H1 (cell line): Measurements from ENCODE around the gene LGALSL. TPM values are rescaled to one million over a fixed set of nuclear protein-coding genes. Genes with fewer than 3 reads are reported as not detected.

Experiments
- CTCF ChIA-PET: fragments of 300-600 bp; sonication (Branson Sonifier 250); formaldehyde crosslinking; loops from one replicate; lab custom pipeline; 2021; ENCODE audit not compliant: partially characterized antibody; lab: Charles Lee
- POLR2A ChIA-PET: fragments of 300-600 bp; sonication (Branson Sonifier 250); formaldehyde crosslinking; loops from one replicate; lab custom pipeline; 2021; ENCODE audit warnings: inconsistent platforms; ENCODE audit not compliant: partially characterized antibody; lab: Charles Lee
- DNase-seq, 2 experiments: peaks; one replicate each; pipeline versions ENCODE4 v3.0.0 to v3.0.0-alpha.2; 2010 to 2022; ENCODE audit warnings: low spot score in 2 of 2, low read depth in 1 of 2, mixed read lengths in 1 of 2
- FAIRE-seq: peaks from 2 replicates; lab custom pipeline; 2011; peaks lifted over from hg19 to GRCh38; lab: Jason Lieb, UNC
- H2AFZ ChIP-seq: 2 replicates; pipeline ENCODE4 v1.8.1; 2012; ENCODE audit warnings: low read length, inconsistent platforms
- H2AK5ac ChIP-seq: 2 replicates; pipeline ENCODE4 v1.6.1; 2013; ENCODE audit warnings: low read depth, low read length
- H2BK120ac ChIP-seq: replicated peaks from 2 replicates; pipeline ENCODE3; 2013; ENCODE audit warnings: low read depth, low read length, inconsistent platforms
- H2BK12ac ChIP-seq: 2 replicates; pipeline ENCODE4 v1.6.1; 2013; ENCODE audit warnings: low read depth, low read length
- H2BK15ac ChIP-seq: 2 replicates; pipeline ENCODE4 v1.6.1; 2013; ENCODE audit warnings: low read length
- H2BK20ac ChIP-seq: 2 replicates; pipeline ENCODE4 v1.6.1; 2013; ENCODE audit warnings: low read length
- H2BK5ac ChIP-seq: 2 replicates; pipeline ENCODE4 v1.6.1; 2013; ENCODE audit warnings: low read depth, low read length
- H3K14ac ChIP-seq: 2 replicates; pipeline ENCODE4 v1.6.1; 2013; ENCODE audit warnings: inconsistent platforms; ENCODE audit not compliant: insufficient read length
- H3K18ac ChIP-seq: 2 replicates; pipeline ENCODE4 v1.6.1; 2013; ENCODE audit warnings: low read length; ENCODE audit errors: extremely low read depth
- H3K23ac ChIP-seq: 2 replicates; pipeline ENCODE4 v1.6.1; 2013; ENCODE audit warnings: inconsistent platforms; ENCODE audit not compliant: insufficient read length
- H3K23me2 ChIP-seq: 2 replicates; pipeline ENCODE4 v1.6.1; 2013; ENCODE audit warnings: low read depth, low read length
- H3K27ac ChIP-seq: 2 replicates; pipeline ENCODE4 v1.6.1; 2011; ENCODE audit warnings: low read depth, low read length, inconsistent platforms
- H3K27me3 ChIP-seq, 4 experiments: replicated peaks in 1 of 4; 1 replicate in 1 of 4; 2 replicates in 3 of 4; pipeline versions ENCODE4 v1.6.1 to v1.8.1; 2011 to 2013; ENCODE audit warnings: low read length in 3 of 4, mild to moderate bottlenecking in 3 of 4, inconsistent platforms in 2 of 4, mixed read lengths in 2 of 4, moderate library complexity in 1 of 4; ENCODE audit not compliant: control insufficient read depth in 3 of 4, insufficient read depth in 3 of 4; ENCODE audit errors: extremely low read depth in 1 of 4
- H3K36me3 ChIP-seq, 4 experiments: 2 replicates each; pipeline versions ENCODE4 v1.6.1 to v1.8.1; 2011 to 2013; ENCODE audit warnings: mild to moderate bottlenecking in 4 of 4, low read length in 3 of 4, moderate library complexity in 2 of 4, control low read depth in 1 of 4, inconsistent platforms in 1 of 4; ENCODE audit not compliant: insufficient read depth in 4 of 4, control insufficient read depth in 2 of 4
- H3K4ac ChIP-seq: replicated peaks from 2 replicates; pipeline ENCODE3; 2013; ENCODE audit warnings: low read length, low read depth, mixed read lengths, inconsistent platforms; ENCODE audit not compliant: insufficient read length
- H3K4me1 ChIP-seq, 4 experiments: replicated peaks in 1 of 4; 1 replicate in 1 of 4; 2 replicates in 3 of 4; pipeline versions ENCODE4 v1.6.1 to v1.8.1; 2011 to 2013; ENCODE audit warnings: low read length in 3 of 4, inconsistent platforms in 2 of 4, mixed read lengths in 1 of 4; ENCODE audit not compliant: insufficient read depth in 4 of 4, control insufficient read depth in 3 of 4
- H3K4me2 ChIP-seq, 2 experiments: 2 replicates each; pipeline versions ENCODE4 v1.6.1 to v1.8.1; 2011 to 2013; ENCODE audit warnings: low read depth in 2 of 2, low read length in 2 of 2, control low read depth in 1 of 2, inconsistent platforms in 1 of 2, mild to moderate bottlenecking in 1 of 2; ENCODE audit not compliant: insufficient read depth in 1 of 2
- H3K4me3 ChIP-seq, 4 experiments: fragments of 200-600, 300-600 bp in 1 of 4; sonication (generic), shearing (Covaris generic), sonication (Bioruptor Twin) in 1 of 4; 2 replicates each; pipeline versions ENCODE4 v1.5.1 to v1.8.1; 2011 to 2016; ENCODE audit warnings: low read length in 4 of 4, low read depth in 3 of 4, control low read depth in 2 of 4, inconsistent platforms in 2 of 4, mild to moderate bottlenecking in 2 of 4, mixed read lengths in 1 of 4, moderate library complexity in 1 of 4; ENCODE audit not compliant: insufficient read depth in 2 of 4; ENCODE audit errors: extremely low read depth in 1 of 4
- H3K56ac ChIP-seq: replicated peaks from 2 replicates; pipeline ENCODE3; 2013; ENCODE audit warnings: low read depth, mild to moderate bottlenecking, mixed read lengths, low read length, inconsistent platforms; ENCODE audit not compliant: insufficient read length
- H3K79me1 ChIP-seq: 2 replicates; pipeline ENCODE4 v1.6.1; 2013; ENCODE audit warnings: low read depth, low read length, control low read depth
- H3K79me2 ChIP-seq, 2 experiments: 2 replicates each; pipeline versions ENCODE4 v1.6.1 to v1.8.1; 2012 to 2013; ENCODE audit warnings: low read length in 2 of 2, mild to moderate bottlenecking in 2 of 2, inconsistent platforms in 1 of 2; ENCODE audit not compliant: insufficient read depth in 2 of 2, control insufficient read depth in 1 of 2
- H3K9ac ChIP-seq, 4 experiments: replicated peaks in 1 of 4; 1 replicate in 1 of 4; 2 replicates in 3 of 4; pipeline versions ENCODE4 v1.6.1 to v1.8.1; 2011 to 2013; ENCODE audit warnings: low read depth in 3 of 4, low read length in 3 of 4, control low read depth in 2 of 4, mild to moderate bottlenecking in 2 of 4, moderate library complexity in 2 of 4, inconsistent platforms in 1 of 4; ENCODE audit errors: extremely low read depth in 1 of 4
- H3K9me3 ChIP-seq, 2 experiments: 2 replicates each; pipeline versions ENCODE4 v1.6.1 to v1.8.1; 2012 to 2013; ENCODE audit warnings: mild to moderate bottlenecking in 2 of 2, moderate library complexity in 2 of 2, control low read depth in 1 of 2, inconsistent platforms in 1 of 2, low read depth in 1 of 2, low read length in 1 of 2, mixed read lengths in 1 of 2; ENCODE audit not compliant: insufficient read depth in 2 of 2
- H4K20me1 ChIP-seq, 2 experiments: replicated peaks in 1 of 2; 2 replicates each; pipeline versions ENCODE3 to v1.8.1; 2011 to 2013; ENCODE audit warnings: inconsistent platforms in 2 of 2, low read length in 2 of 2, mild to moderate bottlenecking in 1 of 2; ENCODE audit not compliant: insufficient read depth in 2 of 2, control insufficient read depth in 1 of 2
- H4K5ac ChIP-seq: 2 replicates; pipeline ENCODE4 v1.6.1; 2013; ENCODE audit warnings: low read length, low read depth, mixed read lengths, inconsistent platforms; ENCODE audit not compliant: insufficient read length
- H4K8ac ChIP-seq: 2 replicates; pipeline ENCODE4 v1.8.0; 2013; ENCODE audit warnings: mild to moderate bottlenecking, moderate library complexity, low read length, inconsistent platforms; ENCODE audit not compliant: insufficient read depth; ENCODE audit errors: extremely low read depth
- H4K91ac ChIP-seq: replicated peaks from 2 replicates; pipeline ENCODE3; 2013; ENCODE audit warnings: low read length, mixed read lengths, inconsistent platforms; ENCODE audit not compliant: insufficient read length
- EGR1 ChIP-seq: IDR thresholded peaks from 2 replicates; pipeline ENCODE4 v1.6.1; 2011; ENCODE audit warnings: low read depth, low read length, borderline replicate concordance
- RNF2 ChIP-seq: fragments of 200-900, 300-1000 bp; sonication (generic); IDR thresholded peaks from 2 replicates; pipeline ENCODE4 v1.7.1; 2016; ENCODE audit warnings: borderline replicate concordance, low read depth, mild to moderate bottlenecking, antibody characterized with exemption, low read length; ENCODE audit not compliant: poor library complexity, severe bottlenecking; ENCODE audit errors: missing control alignments
- SIRT6 ChIP-seq: IDR thresholded peaks from one replicate; pipeline ENCODE4 v1.7.1; 2012; ENCODE audit warnings: low read length, inconsistent platforms
- TEAD4 ChIP-seq: IDR thresholded peaks from 2 replicates; pipeline ENCODE4 v1.6.1; 2012; ENCODE audit warnings: low read depth, low read length, inconsistent platforms, mixed read lengths
- YY1 ChIP-seq: IDR thresholded peaks from 2 replicates; pipeline ENCODE4 v1.6.1; 2011; ENCODE audit warnings: low read depth, mild to moderate bottlenecking, low read length
- WGBS, 2 experiments: shearing (Covaris generic) in 1 of 2; methylation state at CpG; one replicate each; pipeline versions ENCODE4 v1.1.6 to v1.1.7; 2013 to 2015; ENCODE audit warnings: low lambda C conversion rate in 2 of 2, mixed read lengths in 2 of 2, inconsistent platforms in 1 of 2, low coverage in 1 of 2, missing lambda C conversion rate in 1 of 2; ENCODE audit not compliant: insufficient replicate concordance in 2 of 2, insufficient coverage in 1 of 2, insufficient read length in 1 of 2; ENCODE audit errors: extremely low coverage in 1 of 2, missing lambda C conversion rate in 1 of 2; 5-methylcytosine and 5-hydroxymethylcytosine counted together
- polyA plus RNA-seq, 7 experiments: library from polyadenylated mRNA; depleted of rRNA in 3 of 7; stranded (reverse) in 5 of 7; unstranded in 2 of 7; fragments of >200 nt in 5 of 7; fragments of 200-250 nt in 2 of 7; gene quantifications; 1 replicate in 5 of 7; 2 replicates in 1 of 7; 4 replicates in 1 of 7; pipeline versions ENCODE4 v1.2.1 to v1.2.3, GENCODE V29; 2011 to 2013; ENCODE audit warnings: missing spikeins in 2 of 7, mixed read lengths in 2 of 7
- total RNA-seq: library from RNA; stranded (reverse); fragmentation: NEBNext Ultra II Directional; extraction: Animal tissue kit (Norgen Biotek cat#: 25700); gene quantifications from 2 replicates; pipeline ENCODE4 v1.2.1, GENCODE V29; 2021

Gene LGALSL
- total and polyA plus RNA-seq, 2 of the 8 experiments (the other 6 are each of a cell fraction or from before 2014, with no cell fraction given): 13.6 to 32.3 TPM

GRCh38 chr2:64448041-64448426, 5.9 kb upstream of the LGALSL start:
- no peak overlapping the region for H3K4me3 ChIP-seq
- no peak overlapping the region for H2BK20ac ChIP-seq
- DNase-seq (no peak), FAIRE-seq (no peak)
- WGBS, 2 experiments: 87% methylated on average over 7 of the region's 7 CpGs; no CpG with 5 or more reads in 1 of the 2 experiments
- H2BK15ac ChIP-seq: no peak overlapping the region
- no peaks in the 10 kb centered on the region for H3K36me3 ChIP-seq
- no peak overlapping the region for H4K8ac ChIP-seq
- no peaks in the 10 kb centered on the region for H3K9me3 ChIP-seq
- H3K18ac ChIP-seq: no peak overlapping the region
- H3K4ac ChIP-seq: no peak overlapping the region
- H2AFZ ChIP-seq: no peak overlapping the region
- H3K79me2 ChIP-seq: no peaks in the 10 kb centered on the region
- no peak overlapping the region for H3K9ac ChIP-seq
- H3K14ac ChIP-seq: no peak overlapping the region
- TF ChIP-seq SIRT6 (no peak), YY1 (no peak), TEAD4 (no peak), RNF2 (no peak), EGR1 (no peak)
- no peak overlapping the region for H4K91ac ChIP-seq
- ChIA-PET CTCF (interaction anchor here (0.6 kb wide), 2 partner anchors 137 to 295 kb away, joined by 3 to 4 read pairs; no protein-coding TSS in a partner anchor), POLR2A (interaction anchor here (0.5 kb wide), 1 partner anchor 9 kb away, joined by 3 read pairs; no protein-coding TSS in a partner anchor)
- no peak overlapping the region for H4K5ac ChIP-seq
- H4K20me1 ChIP-seq: no peaks in the 10 kb centered on the region
- no peak overlapping the region for H2BK120ac ChIP-seq
- no peak overlapping the region for H3K4me2 ChIP-seq
- H3K23me2 ChIP-seq: no peaks in the 10 kb centered on the region
- no peak overlapping the region for H2AK5ac ChIP-seq
- no peak overlapping the region for H2BK5ac ChIP-seq
- H3K79me1 ChIP-seq: no peaks in the 10 kb centered on the region
- no peak overlapping the region for H3K27ac ChIP-seq
- no peaks in the 10 kb centered on the region for H3K27me3 ChIP-seq
- no peak overlapping the region for H3K23ac ChIP-seq
- no peak overlapping the region for H2BK12ac ChIP-seq
- H3K56ac ChIP-seq: no peak overlapping the region
- H3K4me1 ChIP-seq: peaks cover 2 to 9% (median 3%) of the 10 kb centered on the region in 4 experiments; a peak in 4 of 7 replicates
